HG03060 (cell line): ENCODE measurements around the gene KRTAP5-8.
"Not testable (repeated sequence)": the region's sequence is repeated elsewhere in the genome, so short reads cannot be mapped to it uniquely, and the experiment has no call there.

Experiments
- ATAC-seq: cut with Tn5 transposase; IDR thresholded peaks from one replicate; pipeline ENCODE4 v1.9.1; 2021; ENCODE audit warnings: low read depth, moderate number of reproducible peaks; ENCODE audit not compliant: unreplicated experiment

Gene KRTAP5-8

DNA sequence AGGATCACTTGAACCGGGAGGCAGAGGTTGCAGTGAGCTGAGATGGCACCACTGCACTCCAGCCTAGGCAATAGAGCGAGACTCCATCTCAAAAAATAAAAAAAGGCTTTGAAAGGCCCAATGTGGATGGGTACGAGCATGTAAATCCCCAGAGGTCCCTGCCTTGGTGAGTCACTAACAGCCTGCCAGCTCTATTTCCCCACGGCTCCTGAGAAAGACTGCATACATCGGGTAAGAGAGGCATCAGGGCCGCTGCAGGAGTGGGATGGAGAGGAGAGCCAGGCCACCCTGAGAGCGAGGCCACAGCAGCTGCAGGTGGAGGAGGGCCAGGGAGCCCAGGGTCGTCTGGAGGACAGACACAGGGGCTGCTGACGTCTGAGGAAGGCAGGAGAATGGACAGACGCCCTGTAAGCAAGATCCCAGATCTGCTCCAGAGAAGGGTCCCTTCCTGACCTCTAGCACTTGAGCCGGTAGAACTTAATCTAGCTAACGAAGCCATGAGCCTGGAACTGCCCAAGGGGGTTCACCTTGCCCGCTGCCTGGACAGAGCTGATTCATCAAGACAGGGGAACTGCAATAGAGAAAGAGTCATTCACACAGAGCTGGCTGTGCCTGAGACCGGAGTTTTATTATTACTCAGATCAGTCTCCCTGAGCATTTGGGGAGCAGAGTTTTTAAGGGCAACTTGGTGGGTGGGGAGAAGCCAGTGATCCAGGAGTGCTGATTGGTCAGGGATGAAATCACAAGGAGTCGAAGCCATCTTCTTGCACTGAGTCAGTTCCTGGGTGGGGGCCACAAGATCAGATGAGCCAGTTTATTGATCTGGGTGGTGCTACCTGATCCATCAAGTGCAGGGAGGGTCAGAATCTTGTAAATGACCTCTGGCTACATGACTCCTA, 5.3 kb downstream of the KRTAP5-8 start:
- ATAC-seq, result no peak

GRCh38 chr11:71543866-71544265, 6.0 kb downstream of the KRTAP5-8 start:
- ATAC-seq, result no peak

- ATAC-seq, result no peak
Observed at GRCh38 chr11:71544525-71545214, 6.8 kb downstream of the KRTAP5-8 start.

GRCh38 chr11:71545405-71545966, 7.7 kb downstream of the KRTAP5-8 start:
- no peak for ATAC-seq

- ATAC-seq, result no peak
Observed at GRCh38 chr11:71548120-71548519, 10.3 kb downstream of the KRTAP5-8 start, which contains the start of gene KRTAP5-9. Gene KRTAP5-9 (plus strand): TSS chr11:71548420. CDS start chr11:71548658, 238 bp downstream.

DNA sequence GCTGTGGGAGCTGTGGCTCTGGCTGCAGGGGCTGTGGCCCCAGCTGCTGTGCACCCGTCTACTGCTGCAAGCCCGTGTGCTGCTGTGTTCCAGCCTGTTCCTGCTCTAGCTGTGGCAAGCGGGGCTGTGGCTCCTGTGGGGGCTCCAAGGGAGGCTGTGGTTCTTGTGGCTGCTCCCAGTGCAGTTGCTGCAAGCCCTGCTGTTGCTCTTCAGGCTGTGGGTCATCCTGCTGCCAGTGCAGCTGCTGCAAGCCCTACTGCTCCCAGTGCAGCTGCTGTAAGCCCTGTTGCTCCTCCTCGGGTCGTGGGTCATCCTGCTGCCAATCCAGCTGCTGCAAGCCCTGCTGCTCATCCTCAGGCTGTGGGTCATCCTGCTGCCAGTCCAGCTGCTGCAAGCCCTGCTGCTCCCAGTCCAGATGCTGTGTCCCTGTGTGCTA, 10.9 kb downstream of the KRTAP5-8 start:
- no peak for ATAC-seq

- no peak for ATAC-seq
Observed at GRCh38 chr11:71551711-71552110, 13.9 kb downstream of the KRTAP5-8 start.

- ATAC-seq, result no peak
Observed at GRCh38 chr11:71554996-71555395, 17.2 kb downstream of the KRTAP5-8 start.

DNA sequence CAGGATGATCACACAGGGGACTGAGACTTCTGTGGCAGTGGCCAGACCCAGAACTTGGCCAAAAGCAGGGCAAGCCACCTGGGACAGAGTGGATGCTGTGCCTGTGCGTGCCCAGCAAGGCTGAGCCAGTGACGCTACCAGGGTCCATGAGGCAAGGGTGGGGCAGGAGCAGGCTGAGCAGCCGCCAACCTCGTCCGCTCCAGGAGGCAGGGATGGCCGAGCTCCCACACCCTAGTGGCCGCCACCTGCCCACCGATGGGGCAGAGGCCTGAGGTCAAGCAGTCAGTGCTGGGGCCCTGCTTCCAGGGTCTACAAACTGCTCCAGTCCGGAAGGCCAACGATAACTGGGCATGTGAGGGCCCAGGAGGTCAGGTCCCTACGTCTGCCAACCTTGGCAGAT, 17.7 kb downstream of the KRTAP5-8 start:
- ATAC-seq, result no peak

- ATAC-seq, result no peak
Observed at GRCh38 chr11:71556018-71556417, 18.2 kb downstream of the KRTAP5-8 start.

DNA sequence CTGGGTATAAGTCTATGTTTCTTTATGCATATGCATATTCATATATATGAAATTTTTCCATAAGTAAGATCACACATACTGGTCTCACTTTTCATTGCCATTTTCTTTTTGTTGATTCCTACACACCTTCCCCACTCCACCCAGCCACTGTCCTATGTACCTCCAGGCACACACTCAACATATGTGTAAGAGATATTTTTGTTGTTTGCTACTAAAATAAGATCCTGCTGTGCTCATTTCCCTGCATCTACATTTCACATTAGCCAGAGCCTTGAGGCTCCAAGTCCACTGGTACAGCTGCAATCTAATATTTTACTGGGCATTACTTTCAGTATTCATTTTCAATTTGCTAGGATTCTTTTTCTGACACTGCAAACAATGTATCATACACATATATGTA, 19.4 kb downstream of the KRTAP5-8 start:
- ATAC-seq, result no peak

- no peak for ATAC-seq
Observed at GRCh38 chr11:71558996-71559395, 21.2 kb downstream of the KRTAP5-8 start.

DNA sequence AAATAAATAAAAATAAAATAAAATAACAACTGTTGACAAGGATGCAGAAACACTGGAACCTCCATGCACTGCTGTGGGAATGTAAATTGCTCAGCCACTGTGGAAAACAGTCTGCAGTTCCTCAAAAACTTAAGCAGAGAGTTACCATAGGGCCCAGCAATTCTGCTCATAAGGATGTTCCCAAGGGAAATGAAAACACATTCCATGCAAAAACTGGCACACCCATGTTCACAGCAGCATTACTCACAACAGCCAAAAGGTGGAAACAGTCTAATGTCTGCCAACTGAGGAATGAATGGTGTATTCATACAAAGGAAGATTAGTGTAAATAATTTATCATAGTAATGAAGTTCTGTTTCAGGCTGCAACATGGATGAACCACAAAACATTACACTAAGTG, 24.3 kb downstream of the KRTAP5-8 start:
- ATAC-seq, result no peak

- ATAC-seq, result no peak
Observed at GRCh38 chr11:71563406-71563805, 25.6 kb downstream of the KRTAP5-8 start.

DNA sequence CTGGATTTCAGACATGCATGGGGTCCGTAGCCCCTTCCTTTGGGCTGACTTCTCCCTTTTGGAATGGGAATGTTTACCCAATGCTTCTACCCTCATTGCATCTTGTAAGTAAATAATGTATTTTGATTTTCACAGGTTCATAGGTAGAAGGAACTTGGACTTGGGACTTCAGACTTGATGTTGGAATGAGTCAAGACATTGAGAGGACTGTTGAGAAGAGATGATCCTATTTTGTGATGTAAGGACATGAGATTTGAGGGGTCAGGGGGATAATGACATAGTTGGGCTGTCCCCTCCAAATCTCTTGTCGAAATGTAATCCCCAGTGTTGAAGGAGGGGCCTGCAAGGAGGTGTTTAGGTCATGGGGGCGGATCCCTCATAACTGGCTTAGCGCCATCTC, 26.6 kb downstream of the KRTAP5-8 start:
- no peak for ATAC-seq

DNA sequence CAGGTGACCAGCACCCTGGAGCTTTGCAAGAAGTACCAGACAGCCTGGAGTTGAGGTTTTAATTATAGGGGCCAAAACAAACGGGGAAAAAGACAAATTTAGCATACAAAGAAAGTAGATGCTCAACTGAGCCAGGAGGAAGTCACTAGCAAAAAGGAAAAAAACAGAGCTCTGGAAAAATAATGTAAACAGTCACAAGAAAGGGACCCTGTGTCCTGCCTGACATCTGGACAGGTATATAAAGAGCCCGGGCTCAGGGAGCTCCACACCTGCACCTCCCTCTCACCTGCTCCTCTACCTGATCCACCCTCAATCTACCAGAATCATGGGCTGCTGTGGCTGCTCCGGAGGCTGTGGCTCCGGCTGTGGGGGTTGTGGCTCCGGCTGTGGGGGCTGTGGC, 27.4 kb downstream of the KRTAP5-8 start, which contains the start of gene KRTAP5-10:
Gene KRTAP5-10, plus strand, starts transcription at position 301 of the 400 bp plus-strand sequence. Its CDS starts 25 bp downstream, at position 326.
- ATAC-seq, result no peak

DNA sequence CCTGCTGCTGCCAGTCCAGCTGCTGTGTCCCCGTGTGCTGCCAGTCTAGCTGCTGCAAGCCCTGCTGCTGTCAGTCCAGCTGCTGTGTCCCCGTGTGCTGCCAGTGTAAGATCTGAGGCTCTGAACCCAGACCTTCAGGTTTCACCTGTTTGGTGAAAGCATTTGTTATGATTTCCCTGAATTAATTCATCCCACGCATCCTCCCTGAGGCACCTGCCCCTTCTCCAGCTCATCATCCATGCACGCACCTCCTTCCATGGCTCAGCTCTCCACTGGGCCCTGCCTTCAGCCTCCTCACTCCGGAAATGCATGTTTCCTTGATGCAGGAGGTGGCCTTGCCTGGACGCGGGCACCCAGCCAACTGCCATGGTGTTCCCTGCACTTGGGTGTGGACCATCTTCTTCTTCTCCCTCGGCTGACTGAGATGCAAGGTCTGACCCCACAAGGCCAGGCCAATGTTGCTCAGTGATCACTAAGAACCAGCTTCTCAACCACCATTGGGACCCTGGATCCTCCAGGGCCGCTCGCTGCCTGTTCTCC, 28.3 kb downstream of the KRTAP5-8 start:
- ATAC-seq, result no peak

DNA sequence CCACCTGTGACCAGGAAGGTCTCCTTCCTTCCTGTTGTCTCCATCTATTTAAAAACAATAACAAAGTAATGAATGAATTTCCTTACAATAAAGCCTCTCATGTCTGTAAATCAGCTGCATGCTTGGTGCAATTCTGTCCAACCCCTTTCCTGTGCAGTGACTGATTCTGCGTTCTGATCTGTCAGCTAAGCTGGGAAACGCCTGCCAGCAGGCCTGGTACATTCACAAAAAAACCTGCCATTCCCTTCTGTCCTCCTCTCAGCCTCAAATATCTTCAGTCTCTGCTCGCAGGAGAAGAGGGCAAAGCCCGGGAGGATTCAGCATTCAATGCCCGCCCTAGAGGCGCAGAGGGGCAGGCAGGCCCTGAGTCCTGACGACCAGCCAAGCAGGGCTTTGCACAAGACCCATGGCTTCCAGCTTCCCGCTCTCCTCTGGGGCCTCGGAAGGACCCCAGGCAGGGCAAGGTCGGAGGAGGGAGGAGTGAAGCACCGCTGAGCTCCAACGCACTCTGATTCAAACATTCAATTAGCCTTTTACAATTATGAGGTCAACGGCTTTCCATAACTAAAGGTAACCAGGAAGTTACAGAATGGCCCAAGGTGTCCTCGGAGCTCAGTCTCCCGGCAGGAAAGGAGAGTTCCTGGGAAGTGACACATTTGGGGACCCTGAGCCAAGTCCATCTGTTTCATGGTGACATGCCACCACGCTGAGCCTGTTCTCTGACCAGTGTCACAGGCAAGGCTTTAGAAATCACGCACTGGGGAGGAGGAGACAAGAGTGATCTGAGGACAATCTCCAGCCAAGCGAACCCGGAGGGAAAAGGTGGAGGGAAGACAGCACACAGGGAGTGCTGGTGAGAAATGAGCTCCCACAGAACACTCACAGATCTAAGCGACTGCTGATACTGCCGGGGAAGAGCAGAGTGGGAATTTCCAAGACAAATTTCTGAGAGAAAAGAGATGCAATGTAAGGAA, 29.1 kb downstream of the KRTAP5-8 start:
- not testable (repeated sequence) for ATAC-seq

DNA sequence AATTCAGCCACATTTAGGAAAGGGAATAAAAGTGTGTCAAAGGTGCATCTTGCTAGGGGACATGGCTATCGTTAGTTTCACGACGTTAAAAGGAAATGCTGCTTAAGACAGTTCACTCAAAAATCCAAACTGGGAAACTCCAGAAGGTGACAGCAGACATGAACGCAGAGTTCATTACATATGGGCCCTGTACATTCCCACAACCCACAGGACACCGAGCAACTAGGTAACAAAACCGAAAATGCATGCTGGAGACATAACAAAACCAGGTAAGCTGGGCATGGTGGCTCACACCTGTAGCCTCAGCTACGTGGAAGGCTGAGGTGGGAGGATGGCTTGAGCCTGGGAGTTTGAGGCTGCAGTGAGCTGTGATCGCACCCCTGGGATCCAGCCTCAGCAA, 29.8 kb downstream of the KRTAP5-8 start:
- ATAC-seq, result not testable (repeated sequence)
